NCI-H128 (cell line): ENCODE results near the gene RETREG2.

Experiments used
- DNase-seq: peaks from one replicate; lab custom pipeline; 2025; ENCODE audit not compliant: unreplicated experiment; lab: John Stamatoyannopoulos, UW

RETREG2 gene

GRCh38 chr2:219169930-219170654, 8.0 kb upstream of the RETREG2 start, which contains the start of gene SLC23A3:
TSS of gene SLC23A3 (minus strand) at chr2:219170029. CDS start at chr2:219169984, 45 bp downstream.
- DNase-seq: no peak

GRCh38 chr2:219171231-219171651, 6.8 kb upstream of the RETREG2 start:
- DNase-seq: peak; percentile 4

GRCh38 chr2:219172231-219173154, 5.6 kb upstream of the RETREG2 start:
- DNase-seq: no peak

- no peak for DNase-seq
These were observed 4.9 kb upstream of the RETREG2 start for GRCh38 chr2:219173176-219173575.

GRCh38 chr2:219174146-219174545, 3.9 kb upstream of the RETREG2 start:
- DNase-seq: no peak

GRCh38 chr2:219174801-219175200, 3.3 kb upstream of the RETREG2 start:
- DNase-seq: no peak

- no peak for DNase-seq
These were observed 2.6 kb upstream of the RETREG2 start for GRCh38 chr2:219175486-219175885.

GRCh38 chr2:219175928-219176817, 1.9 kb upstream of the RETREG2 start:
- DNase-seq: no peak

- DNase-seq: peak; percentile 51
These were observed 1.1 kb upstream of the RETREG2 start, which contains the start of gene CNPPD1 for GRCh38 chr2:219176818-219177551. TSS of gene CNPPD1 (minus strand) at chr2:219176925. CDS start at chr2:219176828, 97 bp downstream.

GRCh38 chr2:219178377-219179175, 501 bp downstream of the RETREG2 start:
- no peak for DNase-seq

- no peak for DNase-seq
These were observed 1.8 kb downstream of the RETREG2 start for GRCh38 chr2:219179601-219180465.

GRCh38 chr2:219180961-219181360, 2.9 kb downstream of the RETREG2 start:
- no peak for DNase-seq

GRCh38 chr2:219181531-219181930, 3.5 kb downstream of the RETREG2 start:
- no peak for DNase-seq

- no peak for DNase-seq
These were observed 4.5 kb downstream of the RETREG2 start for GRCh38 chr2:219182331-219183150.

- no peak for DNase-seq
These were observed 5.2 kb downstream of the RETREG2 start for GRCh38 chr2:219183151-219183772.

- no peak for DNase-seq
These were observed 6.0 kb downstream of the RETREG2 start for GRCh38 chr2:219184121-219184520.
